GM06990 (cell line): ENCODE measurements around the gene PLEKHA6.

Experiments used
- DNase-seq: peaks from one replicate; pipeline ENCODE4 v3.0.0-alpha.2; 2011; ENCODE audit not compliant: insufficient read length; ENCODE audit errors: extremely low read depth
- H3K27me3 ChIP-seq: replicated peaks from 2 replicates; pipeline ENCODE4 v1.6.0; 2011; ENCODE audit warnings: low read length; ENCODE audit not compliant: control insufficient read depth, insufficient read depth
- H3K36me3 ChIP-seq: 2 replicates; pipeline ENCODE4 v1.5.1; 2011; ENCODE audit warnings: low read length; ENCODE audit not compliant: control insufficient read depth, insufficient read depth
- H3K4me3 ChIP-seq: replicated peaks from 2 replicates; pipeline ENCODE4 v1.5.1; 2011; ENCODE audit warnings: low read depth, mild to moderate bottlenecking, control low read depth, low read length
- CTCF ChIP-seq: IDR thresholded peaks from 2 replicates; pipeline ENCODE4 v1.5.1; 2011; ENCODE audit warnings: low read length, control low read depth, mild to moderate bottlenecking, inconsistent platforms; ENCODE audit not compliant: insufficient read depth, poor library complexity, severe bottlenecking

The PLEKHA6 gene

DNA sequence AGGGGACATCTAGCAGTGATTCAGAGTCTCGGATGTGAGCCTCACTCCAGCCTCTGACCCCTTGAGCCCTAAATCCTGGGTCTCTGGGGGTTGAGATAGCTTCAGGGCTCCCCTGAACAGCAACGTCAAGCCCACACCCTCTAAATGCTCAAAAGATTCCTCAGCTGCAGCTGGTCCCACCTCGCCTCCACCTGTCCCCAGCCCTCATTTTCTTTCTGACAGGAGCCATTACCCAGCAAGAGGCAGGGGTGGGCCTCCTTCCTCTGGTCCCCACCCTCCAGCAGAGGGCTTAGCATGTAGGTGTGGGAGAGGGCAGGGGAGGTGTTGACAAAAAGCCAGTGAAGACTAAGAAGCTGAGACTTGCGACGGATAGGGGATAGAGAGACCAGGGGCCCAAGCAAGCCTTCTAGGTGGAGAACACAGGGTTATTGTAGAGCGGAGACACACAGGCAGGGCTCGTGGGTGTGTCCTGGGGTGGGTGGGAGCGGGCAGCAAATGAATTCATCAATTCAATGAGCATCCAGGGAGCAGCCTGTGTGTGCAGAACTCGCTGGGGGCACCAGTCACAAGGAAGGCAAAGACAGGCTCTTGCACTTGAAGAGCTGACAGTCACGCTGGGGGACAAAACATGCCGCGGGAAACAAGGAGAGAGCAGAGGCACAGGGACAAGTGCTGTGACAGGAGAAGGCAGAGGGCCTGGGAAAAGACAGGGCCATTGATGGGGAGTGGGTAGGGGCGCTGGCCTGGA is 97.0 kb downstream of the PLEKHA6 start:
- H3K4me3 ChIP-seq: no peak overlapping the region
- no peaks in the 10 kb centered on the region; the same call in none of the 2 replicates for H3K27me3 ChIP-seq
- no peaks in the 10 kb centered on the region for H3K36me3 ChIP-seq
- no peak for DNase-seq
- no peak for TF ChIP-seq CTCF

- Histone ChIP-seq H3K27me3 (no peaks in the 10 kb centered on the region; the same call in none of the 2 replicates), H3K4me3 (no peak overlapping the region), H3K36me3 (no peaks in the 10 kb centered on the region)
- no peak for TF ChIP-seq CTCF
- DNase-seq: no peak
These were observed 97.8 kb downstream of the PLEKHA6 start for GRCh38 chr1:204261746-204262505.

GRCh38 chr1:204261266-204261665 is 98.5 kb downstream of the PLEKHA6 start:
- no peak overlapping the region for H3K4me3 ChIP-seq
- no peak for TF ChIP-seq CTCF
- no peaks in the 10 kb centered on the region for H3K36me3 ChIP-seq
- DNase-seq: no peak
- no peaks in the 10 kb centered on the region; the same call in none of the 2 replicates for H3K27me3 ChIP-seq

- Histone ChIP-seq H3K36me3 (no peaks in the 10 kb centered on the region), H3K27me3 (no peaks in the 10 kb centered on the region; the same call in none of the 2 replicates), H3K4me3 (no peak overlapping the region)
- no peak for DNase-seq
- no peak for TF ChIP-seq CTCF
These were observed 99.0 kb downstream of the PLEKHA6 start for GRCh38 chr1:204260601-204261197.

GRCh38 chr1:204259782-204260181 is 99.9 kb downstream of the PLEKHA6 start:
- Histone ChIP-seq H3K4me3 (no peak overlapping the region), H3K36me3 (no peaks in the 10 kb centered on the region), H3K27me3 (no peaks in the 10 kb centered on the region; the same call in none of the 2 replicates)
- no peak for DNase-seq
- no peak for TF ChIP-seq CTCF
